GM18870 (cell line): ENCODE data around the gene PATL2.
"Not testable (repeated sequence)": the region's sequence is repeated elsewhere in the genome, so short reads cannot be mapped to it uniquely, and the experiment has no call there.

Source experiments
- ATAC-seq: cut with Tn5 transposase; IDR thresholded peaks from one replicate; pipeline ENCODE4 v1.9.1; 2021; ENCODE audit warnings: moderate library complexity; ENCODE audit not compliant: unreplicated experiment

PATL2 gene

DNA sequence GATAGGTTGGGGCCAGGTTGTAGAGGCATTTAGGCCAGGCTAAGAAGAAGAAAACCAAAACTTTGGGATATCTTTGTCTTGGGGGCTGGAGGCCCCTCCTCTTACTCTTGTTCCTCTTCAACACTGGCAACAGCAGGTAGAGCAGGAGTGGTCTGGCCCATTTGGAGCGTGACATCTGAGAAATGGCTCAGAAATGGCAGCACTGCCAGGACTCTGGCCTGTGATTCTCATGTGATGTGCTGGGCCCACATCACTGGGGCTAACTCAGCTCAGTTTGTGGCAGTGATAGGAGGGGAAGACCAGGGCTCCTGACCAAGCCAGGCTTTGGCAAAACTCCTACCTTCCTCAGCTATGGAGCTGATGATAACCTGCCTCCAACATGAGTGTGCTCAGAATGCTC is 18.5 kb downstream of the PATL2 start:
- no peak for ATAC-seq

DNA sequence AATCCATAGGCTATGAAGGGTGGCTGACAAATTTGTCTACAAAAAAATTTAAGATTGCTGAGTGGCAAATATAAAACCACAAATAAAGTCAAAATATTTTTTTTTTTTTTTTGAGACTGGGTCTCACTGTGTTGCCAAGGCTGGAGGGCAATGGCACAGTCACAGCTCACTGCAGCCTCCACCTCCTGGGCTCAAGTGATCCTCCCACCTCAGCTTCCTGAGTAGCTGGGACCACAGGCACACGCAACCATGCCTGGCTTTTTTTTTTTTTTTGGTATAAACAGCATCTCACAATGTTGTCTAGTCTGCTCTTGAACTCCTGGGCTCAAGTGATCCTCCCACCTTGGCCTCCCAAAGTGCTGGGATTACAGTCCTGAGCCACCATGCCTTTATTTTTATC is 20.9 kb downstream of the PATL2 start:
- not testable (repeated sequence) for ATAC-seq

DNA sequence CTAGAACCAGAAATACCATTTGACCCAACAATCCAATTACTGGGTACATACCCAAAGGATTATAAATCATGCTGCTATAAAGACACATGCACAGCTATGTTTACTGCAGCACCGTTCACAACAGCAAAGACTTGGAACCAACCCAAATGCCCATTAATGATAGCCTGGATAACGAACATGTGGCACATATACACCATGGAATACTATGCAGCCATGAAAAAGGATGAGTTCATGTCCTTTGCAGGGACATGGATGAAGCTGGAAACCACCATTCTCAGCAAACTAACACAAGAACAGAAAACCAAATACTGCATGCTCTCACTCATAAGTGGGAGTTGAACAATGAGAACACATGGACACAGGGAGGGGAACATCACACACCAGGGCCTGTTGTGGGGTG is 21.8 kb downstream of the PATL2 start:
- not testable (repeated sequence) for ATAC-seq

DNA sequence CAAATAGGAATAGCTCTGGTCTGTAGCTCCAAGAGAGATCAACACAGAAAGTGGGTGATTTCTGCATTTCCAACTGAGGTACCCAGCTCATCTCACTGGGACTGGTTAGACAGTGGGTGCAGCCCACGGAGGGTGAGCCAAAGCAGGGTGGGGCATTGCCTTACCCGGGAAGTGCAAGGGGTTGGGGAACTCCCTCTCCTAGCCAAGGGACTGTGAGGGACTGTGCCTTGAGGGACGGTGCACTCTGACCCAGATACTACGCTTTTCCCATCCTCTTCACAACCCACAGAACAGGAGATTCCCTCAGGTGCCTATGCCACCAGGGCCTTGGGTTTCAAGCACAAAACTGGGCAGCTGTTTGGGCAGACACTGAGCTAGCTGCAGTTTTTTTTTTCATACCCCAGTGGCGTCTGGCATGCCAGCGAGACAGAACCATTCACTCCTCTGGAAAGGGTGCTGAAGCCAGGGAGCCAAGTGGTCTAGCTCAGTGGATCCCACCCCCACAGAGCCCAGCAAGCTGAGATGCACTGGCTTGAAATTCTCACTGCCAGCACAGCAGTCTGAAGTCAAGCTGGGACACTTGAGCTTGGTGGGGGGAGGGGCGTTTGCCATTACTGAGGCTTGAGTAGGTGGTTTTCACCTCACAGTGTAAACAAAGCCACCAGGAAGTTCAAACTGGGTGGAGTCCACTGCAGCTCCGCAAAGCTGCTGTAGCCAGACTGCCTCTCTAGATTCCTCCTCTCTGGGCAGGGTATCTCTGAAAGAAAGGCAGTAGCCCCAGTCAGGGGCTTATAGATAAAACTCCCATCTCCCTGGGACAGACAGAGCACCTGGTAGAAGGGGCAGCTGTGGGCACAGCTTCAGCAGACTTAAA is 28.1 kb downstream of the PATL2 start:
- ATAC-seq, result not testable (repeated sequence)

DNA sequence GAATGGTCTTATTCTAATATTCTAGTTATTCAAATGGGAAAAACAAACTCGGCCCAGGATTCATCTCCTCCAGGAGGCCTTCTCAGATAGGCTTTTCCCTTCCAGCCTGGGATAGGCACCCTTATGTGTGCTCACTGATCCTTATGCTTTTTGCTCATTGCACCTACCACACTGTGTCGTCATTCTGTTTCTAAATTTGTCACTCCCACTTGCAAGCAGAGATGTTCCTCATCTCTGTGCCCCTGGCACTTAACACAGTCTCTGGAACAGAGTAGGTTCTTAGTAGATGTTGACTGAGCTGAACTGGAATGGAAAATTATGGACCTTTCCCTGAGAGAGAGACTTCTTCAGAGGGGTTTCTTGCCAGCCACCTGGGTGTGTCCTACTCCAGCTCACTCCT is 28.9 kb downstream of the PATL2 start:
- no peak for ATAC-seq

DNA sequence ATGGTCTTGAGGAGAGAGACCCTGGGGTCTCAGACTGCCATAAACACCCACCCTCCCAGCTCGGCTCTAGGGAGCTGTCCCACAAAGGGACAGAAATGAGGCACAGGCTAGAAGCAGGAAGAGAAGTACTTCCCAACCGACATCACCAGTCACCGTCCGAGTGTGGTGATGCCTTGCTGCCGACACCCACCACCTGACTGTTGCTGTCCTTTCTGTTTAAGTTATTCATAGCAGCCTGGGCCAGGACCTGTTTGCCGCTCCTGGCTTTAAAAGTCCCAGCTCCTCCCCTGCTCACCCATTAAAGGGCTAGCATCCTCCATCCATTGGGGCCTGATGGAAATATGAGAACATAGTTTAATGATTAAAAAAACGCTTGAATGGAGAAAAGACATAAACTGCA is 34.4 kb downstream of the PATL2 start:
- no peak for ATAC-seq

DNA sequence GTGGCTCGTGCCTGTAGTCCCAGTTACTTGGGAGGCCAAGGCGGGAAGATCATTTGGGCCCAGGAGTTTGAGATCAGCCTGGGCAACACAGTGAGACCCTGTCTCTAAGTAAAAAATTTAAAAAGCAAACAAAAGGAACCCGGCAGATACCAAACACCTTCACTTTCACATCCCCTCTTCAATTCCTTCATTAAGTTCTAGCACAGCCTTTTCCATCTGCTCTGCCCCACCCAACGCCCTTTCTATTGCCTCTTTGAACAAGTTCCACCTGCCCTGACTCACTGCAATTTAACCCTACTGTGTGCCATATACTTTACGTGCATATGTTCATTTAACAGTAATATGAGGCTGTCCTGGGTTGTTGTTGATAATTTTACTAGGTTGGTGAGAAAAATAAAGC is 35.2 kb downstream of the PATL2 start:
- no peak for ATAC-seq

DNA sequence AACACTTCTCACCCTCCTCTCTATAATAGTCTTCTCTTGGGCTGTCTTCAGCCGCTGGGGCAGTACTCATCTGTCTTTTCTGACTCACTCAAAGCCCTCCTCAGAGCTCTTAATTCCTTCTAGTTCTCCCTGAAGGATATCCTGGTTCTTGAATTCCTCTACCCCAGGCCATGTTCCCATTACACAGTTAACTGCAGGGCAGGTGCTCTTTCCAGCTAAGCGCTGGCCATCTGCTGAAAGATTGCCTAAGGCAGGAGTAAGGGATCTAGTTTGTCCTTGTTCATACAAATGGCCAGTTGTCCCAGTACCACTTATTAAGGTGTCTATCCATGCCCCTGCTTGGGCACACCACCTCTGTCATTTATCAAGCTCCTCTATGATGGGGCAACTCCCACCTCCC is 37.5 kb downstream of the PATL2 start:
- ATAC-seq, result no peak

DNA sequence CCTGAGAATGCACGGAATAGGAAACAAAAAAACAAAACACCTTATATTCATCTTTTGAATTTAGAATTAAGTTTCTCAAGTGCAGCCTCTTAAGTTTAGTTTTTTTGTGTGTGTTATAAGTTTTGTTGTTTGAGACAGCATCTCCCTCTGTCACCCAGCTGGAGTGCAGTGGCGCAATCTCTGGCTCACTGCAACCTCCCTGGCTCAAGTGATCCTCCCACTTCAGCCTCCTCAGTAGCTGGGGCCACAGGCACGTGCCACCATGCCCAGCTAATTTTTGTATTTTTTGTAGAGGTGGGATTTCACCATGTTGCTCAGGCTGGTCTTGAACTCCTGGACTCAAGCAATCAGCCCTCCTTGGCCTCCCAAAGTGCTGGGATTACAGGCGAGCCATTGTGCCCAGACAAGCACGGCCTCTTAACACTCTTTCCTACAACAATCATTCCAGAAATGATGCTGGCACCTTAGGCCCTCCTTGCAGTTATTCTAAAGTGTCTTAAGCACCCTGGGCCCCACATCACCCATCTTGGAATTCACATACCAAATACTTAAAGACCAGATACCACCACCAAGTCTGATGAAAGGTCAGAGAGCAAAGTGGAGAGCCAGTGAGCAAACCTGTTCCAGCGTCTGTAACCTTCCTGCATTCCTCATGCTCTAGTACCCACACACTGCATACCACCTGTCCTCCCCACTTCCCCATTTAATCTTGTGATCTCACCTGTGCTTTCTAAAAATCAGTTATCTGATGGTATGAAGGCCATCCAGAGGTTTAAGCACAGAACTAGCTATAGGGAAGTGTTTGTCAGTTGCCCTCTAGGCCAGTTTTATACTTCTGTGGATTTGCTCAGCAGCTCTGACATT is 40.8 kb downstream of the PATL2 start:
- no peak for ATAC-seq

DNA sequence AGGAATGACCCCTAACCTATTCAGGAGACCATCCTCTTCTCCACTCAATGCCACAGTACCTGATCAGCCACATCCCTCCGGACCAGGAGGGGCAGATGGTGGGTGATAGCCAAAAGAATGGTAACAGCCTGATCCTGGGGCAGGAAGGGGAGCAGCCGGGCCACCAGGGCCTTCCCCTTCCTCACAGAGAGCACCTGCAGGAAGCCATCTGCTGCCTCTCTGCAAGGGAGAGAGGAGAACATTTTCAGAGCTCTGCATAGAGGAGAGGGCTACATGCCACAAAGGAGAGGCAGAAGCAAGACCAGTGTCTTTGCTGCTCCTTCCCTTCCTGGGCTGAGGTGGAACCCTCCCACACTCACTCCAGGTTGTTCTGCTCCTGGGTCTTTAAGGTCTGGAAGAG is 42.2 kb downstream of the PATL2 start:
- ATAC-seq, result no peak

DNA sequence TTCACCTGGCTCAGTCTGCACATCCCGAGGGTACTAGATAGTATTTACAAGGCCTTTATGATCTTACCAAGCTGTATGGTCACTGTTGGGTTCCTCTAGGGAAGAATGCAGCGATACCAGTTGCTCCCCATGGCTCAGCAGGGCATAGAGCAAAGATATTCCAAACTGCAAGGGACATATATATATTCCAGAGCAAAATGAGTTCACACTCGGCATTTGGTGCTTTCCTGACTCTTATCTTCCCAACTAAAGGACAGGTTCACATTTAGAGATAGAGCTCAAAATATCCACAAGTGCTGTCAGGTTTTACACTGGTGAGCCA is 44.1 kb downstream of the PATL2 start:
- ATAC-seq, result no peak

DNA sequence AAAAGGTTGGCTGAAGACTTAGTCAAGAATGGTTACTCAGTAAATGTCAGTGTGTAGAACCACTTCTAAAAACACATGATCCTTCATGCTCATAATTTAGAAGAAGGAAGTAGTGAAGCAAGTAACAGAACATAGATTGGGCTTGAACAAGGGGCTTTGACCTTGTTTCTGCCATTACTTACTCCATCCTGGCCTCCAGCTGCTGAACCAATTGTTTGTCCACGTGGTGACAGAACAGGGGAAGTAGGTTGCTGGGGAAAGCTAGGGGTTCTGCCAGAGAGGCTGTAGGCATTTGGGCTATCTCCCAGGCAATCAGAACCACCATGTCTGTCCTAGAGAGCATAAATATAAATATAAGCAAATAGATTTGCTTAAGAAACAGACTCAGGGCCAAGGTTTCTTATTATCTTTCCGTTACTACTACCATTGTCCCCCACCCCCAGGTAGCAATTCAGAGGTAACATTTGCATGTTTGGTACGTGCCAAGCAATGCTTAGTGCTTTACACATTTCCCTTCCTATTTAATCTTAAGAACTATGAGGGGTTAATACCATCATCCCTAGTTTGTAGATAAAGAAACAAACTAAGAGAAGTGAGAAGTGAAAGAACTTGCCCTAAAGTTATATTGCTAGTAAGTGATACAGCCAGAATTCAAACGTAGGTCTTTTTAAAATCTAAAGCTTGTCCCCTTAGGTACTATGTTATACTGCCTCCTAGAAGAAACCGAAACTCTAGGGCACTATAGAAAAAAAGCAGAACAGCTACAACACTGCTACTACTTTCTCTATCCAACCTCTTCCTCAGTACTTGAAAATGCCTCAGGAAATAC is 44.7 kb downstream of the PATL2 start:
- ATAC-seq, result no peak

DNA sequence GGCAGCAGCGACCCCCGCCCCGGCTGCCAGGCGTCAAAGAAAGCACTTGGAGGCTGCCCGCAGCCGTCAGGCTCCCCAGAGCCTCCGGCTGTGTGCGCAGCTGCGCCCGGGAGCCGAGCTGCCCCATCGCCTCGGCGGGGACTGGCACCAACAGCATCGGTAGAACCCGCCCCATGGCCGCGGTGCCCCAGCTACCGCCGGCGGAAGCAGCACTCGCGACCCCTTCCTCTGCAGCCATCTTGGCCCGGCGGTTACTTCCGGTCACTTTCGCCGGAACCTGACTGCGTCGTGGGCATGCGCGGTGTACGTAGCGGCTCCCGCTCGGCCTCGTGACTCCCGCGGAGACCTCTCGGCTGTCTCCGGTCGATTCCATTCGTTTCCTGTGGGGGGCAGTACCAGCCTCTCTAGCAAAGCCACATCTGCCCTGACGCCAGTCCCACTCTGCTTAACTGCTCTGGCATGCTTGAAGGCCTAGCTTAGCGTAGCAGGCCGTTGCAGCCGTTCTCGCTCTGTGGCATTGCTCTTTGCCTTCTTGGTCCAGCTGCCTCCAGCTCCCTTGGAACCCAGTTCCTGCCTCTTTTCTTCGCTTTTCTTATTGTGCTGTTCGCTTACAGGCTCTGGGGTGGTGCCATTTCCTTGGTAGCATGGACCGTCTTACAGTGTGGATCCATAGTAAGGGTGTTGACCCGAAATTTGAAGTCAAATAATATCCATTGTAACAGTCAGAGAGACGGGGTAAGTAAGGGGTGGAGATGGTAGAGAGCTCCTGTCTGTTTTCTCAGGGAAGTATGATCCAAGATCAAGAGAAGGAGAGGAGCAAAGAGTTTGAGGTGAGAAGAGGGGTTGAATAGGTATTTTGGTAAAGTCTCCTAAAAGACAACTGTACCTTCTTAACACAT is 47.5 kb downstream of the PATL2 start, which contains the start of gene SPG11:
TSS of gene SPG11 (minus strand) at position 253 of the 899 bp plus-strand sequence. CDS start at position 238, 15 bp downstream.
- ATAC-seq, result peak; percentile 70

DNA sequence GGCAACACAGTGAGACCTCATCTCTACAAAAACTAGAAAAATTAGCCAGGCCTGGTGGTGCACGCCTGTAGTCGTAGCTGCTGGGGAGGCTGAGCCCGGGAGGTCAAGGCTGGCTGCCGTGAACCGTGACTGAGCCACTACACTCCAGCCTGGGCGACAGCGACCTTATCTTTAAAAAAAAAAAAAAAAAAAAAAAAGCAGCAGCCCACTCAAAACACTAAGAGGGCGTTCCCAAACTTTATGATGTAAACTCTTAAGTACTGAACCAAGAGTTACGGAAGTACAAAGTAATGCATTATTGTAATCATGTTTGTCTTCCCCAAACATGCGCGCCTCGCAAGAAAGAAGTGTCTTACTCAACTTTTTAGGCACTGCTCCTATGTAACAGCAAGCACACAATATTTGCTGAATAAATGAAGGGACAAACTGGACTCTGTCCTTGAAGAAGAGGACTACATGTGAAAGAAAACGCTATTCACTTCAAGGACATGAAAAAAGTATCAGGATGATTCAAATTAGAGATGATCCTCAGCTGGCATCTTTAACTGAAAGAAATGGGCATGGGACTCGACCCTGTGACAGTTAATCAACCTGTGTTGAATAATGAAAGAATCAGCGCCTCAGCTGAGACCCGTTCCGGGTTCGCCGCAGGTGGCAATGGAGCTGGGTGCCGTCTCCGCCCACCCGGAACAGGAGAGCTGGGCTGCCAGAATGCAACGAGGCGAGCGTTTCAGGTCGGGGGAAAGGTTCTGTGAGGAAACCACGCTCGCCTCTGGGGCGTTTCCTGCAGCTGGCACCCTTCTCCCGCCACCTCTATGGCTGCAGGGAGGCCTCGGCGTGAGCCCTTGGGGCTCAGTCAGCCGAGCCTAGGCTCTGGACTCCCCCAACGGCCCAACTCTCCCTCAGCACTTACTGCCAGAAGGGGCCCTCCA is 48.4 kb downstream of the PATL2 start:
- ATAC-seq, result peak; percentile 37

DNA sequence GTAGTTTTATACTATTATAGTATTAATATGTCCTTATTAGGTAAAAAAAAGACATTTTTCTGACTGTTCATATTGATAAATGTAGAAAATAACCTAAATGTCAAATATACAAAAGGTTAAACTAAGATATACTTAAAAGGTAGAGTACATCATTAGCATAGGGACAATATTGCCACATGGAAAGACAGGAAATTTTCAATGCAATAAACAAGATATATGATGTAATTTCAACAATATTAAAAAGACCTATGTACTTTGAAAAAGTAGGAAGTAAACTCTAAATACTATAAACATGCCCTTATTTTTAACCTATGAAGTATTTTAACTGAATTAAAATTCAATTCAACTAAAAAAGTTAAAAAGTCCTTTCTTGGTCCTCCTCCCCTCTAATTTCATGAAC is 49.5 kb downstream of the PATL2 start:
- ATAC-seq, result no peak

DNA sequence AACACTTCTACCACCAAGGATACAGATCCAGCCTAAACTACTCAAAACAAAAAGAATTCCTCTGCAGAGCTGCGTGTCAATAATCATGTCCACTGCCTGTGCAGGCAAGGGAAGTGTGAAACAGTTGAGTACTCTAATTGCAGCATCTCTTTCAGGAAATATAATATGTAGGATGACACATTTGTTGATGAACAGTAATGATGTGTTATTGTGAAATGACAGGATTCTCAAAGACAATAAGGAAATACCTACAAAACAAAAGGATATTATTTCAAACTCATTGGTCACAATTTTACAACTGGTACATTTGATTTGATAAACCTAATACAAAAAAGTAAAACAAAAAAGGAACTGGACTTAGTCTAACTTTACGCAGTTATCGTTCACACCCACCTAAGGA is 52.1 kb downstream of the PATL2 start:
- no peak for ATAC-seq

DNA sequence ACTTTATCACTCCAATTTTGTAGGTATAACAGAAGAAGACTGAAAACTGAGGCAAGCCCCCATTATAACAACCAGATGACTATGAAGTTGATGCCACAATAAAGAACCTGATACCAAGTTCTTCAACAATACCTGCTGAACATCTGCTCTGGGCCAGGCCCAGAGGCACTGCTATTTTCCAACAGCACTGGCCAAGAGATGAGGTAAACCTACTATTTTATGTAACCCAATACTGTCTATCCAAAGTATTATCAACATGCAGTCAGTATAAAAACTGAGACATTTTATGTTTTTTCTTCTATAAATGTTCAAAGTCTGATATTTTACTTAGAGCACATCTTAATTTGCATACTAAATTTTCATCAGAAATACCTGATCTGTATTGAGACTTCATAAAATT is 53.7 kb downstream of the PATL2 start:
- no peak for ATAC-seq

DNA sequence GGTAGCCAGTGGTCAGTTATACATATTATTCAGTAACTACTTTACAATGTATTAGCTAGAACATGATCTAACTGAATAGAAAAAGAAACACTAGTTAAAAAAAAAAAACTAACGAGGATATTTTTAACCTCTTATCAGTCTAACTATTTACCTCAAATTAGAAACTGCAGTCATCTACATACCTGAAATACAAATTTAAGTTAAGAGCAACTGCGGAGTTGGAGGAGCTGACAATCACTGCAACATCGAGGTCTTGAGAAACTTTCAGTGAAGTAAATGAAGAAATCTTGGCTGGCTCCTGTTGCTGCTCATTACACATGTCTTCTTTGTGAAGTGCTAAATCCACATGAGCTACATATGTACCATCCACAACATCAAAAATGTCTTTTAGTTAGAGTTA is 54.2 kb downstream of the PATL2 start:
- no peak for ATAC-seq

DNA sequence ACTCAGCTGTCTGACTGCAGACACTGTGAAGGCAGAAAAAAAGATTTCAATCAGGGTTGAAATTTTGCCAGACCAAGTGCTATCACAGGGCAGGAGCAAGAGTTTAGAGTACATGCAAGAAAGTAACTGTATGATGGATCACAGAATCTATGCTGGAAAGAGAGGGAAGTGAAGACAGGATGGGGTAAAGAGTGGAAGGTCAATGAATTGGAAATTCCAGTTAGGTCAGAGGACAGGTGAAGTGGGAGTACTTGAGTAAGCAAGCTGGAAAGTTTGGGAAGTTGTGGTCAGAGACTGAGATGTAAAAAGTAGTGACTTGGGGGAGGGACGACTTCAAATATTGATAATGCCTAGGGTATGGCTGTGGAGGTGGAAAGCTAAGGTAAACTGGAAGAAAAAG is 54.8 kb downstream of the PATL2 start:
- ATAC-seq, result no peak
